ENCODE results near the gene PEX10.
"Not testable (repeated sequence)": the region's sequence is repeated elsewhere in the genome, so short reads cannot be mapped to it uniquely, and the experiment has no call there.

Gene PEX10

DNA sequence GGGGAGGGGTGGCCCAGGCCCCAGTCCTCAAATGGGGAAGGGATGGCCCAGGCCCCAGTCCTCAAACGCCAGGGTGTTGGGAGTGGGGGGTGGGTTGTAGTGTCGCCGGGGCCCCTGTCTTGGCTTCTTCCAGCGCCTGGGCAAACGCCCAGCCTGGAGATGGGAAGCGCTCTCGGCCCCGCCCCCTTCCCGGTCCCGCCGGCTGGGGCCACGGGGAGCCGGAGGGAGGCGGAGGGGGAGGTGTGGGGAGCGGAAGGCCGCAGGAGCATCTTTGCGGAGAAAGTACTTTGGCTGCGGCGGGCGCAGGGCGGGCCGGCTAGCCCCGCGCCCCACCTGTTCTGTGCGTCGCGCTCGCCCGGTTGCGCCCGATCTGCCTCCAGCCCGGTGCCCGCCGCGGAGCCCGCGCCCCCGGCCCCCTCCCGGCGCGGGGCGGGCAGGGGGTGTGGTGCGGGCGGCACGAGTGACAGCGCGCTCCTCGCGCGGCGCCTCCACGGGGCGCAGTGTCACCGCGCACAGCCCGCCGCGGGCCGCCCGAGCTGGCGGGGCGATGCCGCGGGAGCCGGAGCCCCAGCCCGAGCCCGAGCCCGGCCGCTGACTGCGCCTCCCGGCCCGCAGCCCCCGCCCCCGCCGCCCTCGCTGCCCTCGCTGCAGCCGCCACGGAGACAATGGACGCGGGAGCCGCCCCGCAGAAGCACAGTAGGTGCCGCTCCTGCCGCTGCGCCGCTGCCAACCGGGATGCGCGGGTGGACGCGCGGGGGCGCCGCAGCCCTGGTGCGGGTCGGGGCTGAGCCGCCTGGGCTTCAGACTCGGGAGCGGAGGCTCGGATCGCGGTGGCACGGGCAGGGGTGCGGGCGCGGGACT lies 31.1 kb upstream of the PEX10 start:
- Histone ChIP-seq H2AFZ (ENCODE audit: low read length, unreplicated experiment) (no peak overlapping the region), H3K27ac (ENCODE audit: low read depth, low read length) (no peak overlapping the region), H3K27me3 (ENCODE audit: insufficient read depth, low read length) (peaks cover 26% of the 10 kb centered on the region), H3K79me2 (ENCODE audit: control insufficient read depth, insufficient read depth, low read length, unreplicated experiment) (no peaks in the 10 kb centered on the region), H3K4me1 (ENCODE audit: control insufficient read depth, insufficient read depth, low read length, unreplicated experiment) (peaks cover 7% of the 10 kb centered on the region), H3K4me3 (ENCODE audit: low read depth, low read length) (peak overlapping the region; percentile 43; the same call in 1 of the 2 replicates), H3K36me3 (ENCODE audit: insufficient read depth, low read length) (no peaks in the 10 kb centered on the region)

DNA sequence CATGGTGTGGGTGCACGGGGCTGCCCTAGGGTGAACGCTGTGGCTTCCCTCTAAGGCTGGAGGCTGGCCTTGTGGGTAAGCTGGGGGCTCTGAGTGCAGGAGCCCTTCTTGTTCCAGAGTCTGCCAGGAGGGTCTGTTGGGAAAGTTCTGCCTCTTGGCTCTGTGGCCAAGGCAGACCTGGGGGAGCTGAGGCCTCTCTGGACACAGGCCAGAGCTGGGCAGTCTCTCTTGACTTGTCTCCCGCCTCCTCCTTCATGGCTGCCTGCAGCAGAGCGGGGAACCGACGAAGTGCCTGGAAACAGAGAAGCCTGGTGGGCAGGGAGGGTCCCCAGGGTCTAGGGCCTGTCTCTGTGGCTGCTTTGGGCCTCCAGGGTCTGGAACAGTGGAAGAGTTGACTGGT lies 30.3 kb upstream of the PEX10 start:
- H3K27me3 ChIP-seq (ENCODE audit: insufficient read depth, low read length), result peaks cover 26% of the 10 kb centered on the region
- H2AFZ ChIP-seq (ENCODE audit: low read length, unreplicated experiment), result no peak overlapping the region
- peaks cover 7% of the 10 kb centered on the region for H3K4me1 ChIP-seq (ENCODE audit: control insufficient read depth, insufficient read depth, low read length, unreplicated experiment)
- H3K4me3 ChIP-seq (ENCODE audit: low read depth, low read length), result no peak overlapping the region
- no peaks in the 10 kb centered on the region for H3K79me2 ChIP-seq (ENCODE audit: control insufficient read depth, insufficient read depth, low read length, unreplicated experiment)
- H3K27ac ChIP-seq (ENCODE audit: low read depth, low read length), result no peak overlapping the region
- no peaks in the 10 kb centered on the region for H3K36me3 ChIP-seq (ENCODE audit: insufficient read depth, low read length)

DNA sequence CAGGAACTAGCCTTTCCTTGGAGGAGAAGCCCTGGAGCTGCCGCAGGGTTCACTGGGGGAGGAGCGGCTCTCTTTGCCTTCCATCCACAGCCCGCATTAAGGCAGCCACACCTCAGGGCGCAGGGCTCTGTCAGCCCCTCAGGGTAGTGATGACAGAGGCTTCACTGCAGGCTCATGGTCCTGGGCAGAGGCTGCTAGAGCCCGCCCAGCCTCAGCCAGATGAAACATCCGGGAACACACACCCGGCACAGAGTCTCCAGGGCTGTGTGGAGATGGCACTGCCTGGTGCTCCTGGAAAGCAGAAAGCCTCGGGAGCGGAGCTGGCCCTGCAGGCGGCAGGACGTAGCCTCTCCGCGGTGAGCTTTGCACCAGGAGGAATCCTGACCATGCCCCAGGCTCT lies 29.4 kb upstream of the PEX10 start:
- Histone ChIP-seq H3K36me3 (ENCODE audit: insufficient read depth, low read length) (no peaks in the 10 kb centered on the region), H3K4me1 (ENCODE audit: control insufficient read depth, insufficient read depth, low read length, unreplicated experiment) (peaks cover under 1% of the 10 kb centered on the region), H3K4me3 (ENCODE audit: low read depth, low read length) (no peak overlapping the region), H2AFZ (ENCODE audit: low read length, unreplicated experiment) (no peak overlapping the region), H3K27me3 (ENCODE audit: insufficient read depth, low read length) (peaks cover 26% of the 10 kb centered on the region), H3K27ac (ENCODE audit: low read depth, low read length) (no peak overlapping the region), H3K79me2 (ENCODE audit: control insufficient read depth, insufficient read depth, low read length, unreplicated experiment) (no peaks in the 10 kb centered on the region)

DNA sequence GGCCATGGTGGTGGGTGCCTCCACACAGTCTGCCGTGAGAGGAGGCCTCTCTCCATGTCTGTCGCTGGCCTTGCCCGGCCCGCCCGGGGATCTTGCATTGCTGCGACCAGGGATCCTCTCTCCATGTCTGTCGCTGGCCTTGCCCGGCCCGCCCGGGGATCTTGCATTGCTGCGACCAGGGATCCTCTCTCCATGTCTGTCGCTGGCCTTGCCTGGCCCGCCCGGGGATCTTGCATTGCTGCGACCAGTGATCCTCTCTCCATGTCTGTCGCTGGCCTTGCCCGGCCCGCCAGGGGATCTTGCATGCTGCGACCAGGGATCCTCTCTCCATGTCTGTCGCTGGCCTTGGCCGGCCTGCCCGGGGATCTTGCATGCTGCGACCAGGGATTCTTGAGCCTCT lies 28.0 kb upstream of the PEX10 start:
- not testable (repeated sequence) for H3K79me2 ChIP-seq (ENCODE audit: control insufficient read depth, insufficient read depth, low read length, unreplicated experiment); H2AFZ ChIP-seq (ENCODE audit: low read length, unreplicated experiment); H3K27ac ChIP-seq (ENCODE audit: low read depth, low read length); H3K4me1 ChIP-seq (ENCODE audit: control insufficient read depth, insufficient read depth, low read length, unreplicated experiment); H3K36me3 ChIP-seq (ENCODE audit: insufficient read depth, low read length); H3K4me3 ChIP-seq (ENCODE audit: low read depth, low read length)
- peaks cover 29% of the 10 kb centered on the region for H3K27me3 ChIP-seq (ENCODE audit: insufficient read depth, low read length)

- no peak overlapping the region for H3K27ac ChIP-seq (ENCODE audit: low read depth, low read length)
- no peak overlapping the region for H3K4me3 ChIP-seq (ENCODE audit: low read depth, low read length)
- no peaks in the 10 kb centered on the region for H3K4me1 ChIP-seq (ENCODE audit: control insufficient read depth, insufficient read depth, low read length, unreplicated experiment)
- no peaks in the 10 kb centered on the region for H3K79me2 ChIP-seq (ENCODE audit: control insufficient read depth, insufficient read depth, low read length, unreplicated experiment)
- H3K36me3 ChIP-seq (ENCODE audit: insufficient read depth, low read length), result no peaks in the 10 kb centered on the region
- no peak overlapping the region for H2AFZ ChIP-seq (ENCODE audit: low read length, unreplicated experiment)
- H3K27me3 ChIP-seq (ENCODE audit: insufficient read depth, low read length), result peaks cover 34% of the 10 kb centered on the region
Observed at GRCh38 chr1:2439369-2439768, 27.0 kb upstream of the PEX10 start.

GRCh38 chr1:2438641-2439040 lies 26.3 kb upstream of the PEX10 start:
- Histone ChIP-seq H3K36me3 (ENCODE audit: insufficient read depth, low read length) (no peaks in the 10 kb centered on the region), H3K79me2 (ENCODE audit: control insufficient read depth, insufficient read depth, low read length, unreplicated experiment) (no peaks in the 10 kb centered on the region), H2AFZ (ENCODE audit: low read length, unreplicated experiment) (no peak overlapping the region), H3K4me3 (ENCODE audit: low read depth, low read length) (no peak overlapping the region), H3K4me1 (ENCODE audit: control insufficient read depth, insufficient read depth, low read length, unreplicated experiment) (no peaks in the 10 kb centered on the region), H3K27ac (ENCODE audit: low read depth, low read length) (no peak overlapping the region), H3K27me3 (ENCODE audit: insufficient read depth, low read length) (peaks cover 35% of the 10 kb centered on the region)

GRCh38 chr1:2438038-2438437 lies 25.7 kb upstream of the PEX10 start:
- Histone ChIP-seq H3K4me3 (ENCODE audit: low read depth, low read length) (no peak overlapping the region), H3K27me3 (ENCODE audit: insufficient read depth, low read length) (peaks cover 38% of the 10 kb centered on the region), H3K4me1 (ENCODE audit: control insufficient read depth, insufficient read depth, low read length, unreplicated experiment) (no peaks in the 10 kb centered on the region), H3K36me3 (ENCODE audit: insufficient read depth, low read length) (no peaks in the 10 kb centered on the region), H3K27ac (ENCODE audit: low read depth, low read length) (no peak overlapping the region), H2AFZ (ENCODE audit: low read length, unreplicated experiment) (no peak overlapping the region), H3K79me2 (ENCODE audit: control insufficient read depth, insufficient read depth, low read length, unreplicated experiment) (no peaks in the 10 kb centered on the region)

DNA sequence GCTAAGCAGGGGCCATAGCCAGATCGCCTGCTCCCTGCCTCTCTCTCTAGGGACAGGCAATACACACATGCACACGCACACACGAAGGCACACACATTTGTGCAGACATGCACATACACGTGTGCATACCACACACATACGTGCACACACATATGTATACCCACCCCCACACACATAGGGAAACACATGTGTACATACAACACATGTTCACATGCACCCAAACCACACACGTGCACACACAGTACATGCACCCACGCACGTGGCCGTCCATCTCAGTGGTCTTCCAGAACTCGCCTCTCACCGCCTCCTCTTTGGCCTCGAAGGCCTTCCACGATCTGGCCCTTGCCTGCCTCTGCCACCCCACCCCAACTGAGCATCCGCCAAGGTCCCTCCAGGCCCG lies 25.3 kb upstream of the PEX10 start:
- Histone ChIP-seq H3K27ac (ENCODE audit: low read depth, low read length) (no peak overlapping the region), H3K79me2 (ENCODE audit: control insufficient read depth, insufficient read depth, low read length, unreplicated experiment) (no peaks in the 10 kb centered on the region), H3K27me3 (ENCODE audit: insufficient read depth, low read length) (peaks cover 38% of the 10 kb centered on the region), H3K4me1 (ENCODE audit: control insufficient read depth, insufficient read depth, low read length, unreplicated experiment) (no peaks in the 10 kb centered on the region), H3K4me3 (ENCODE audit: low read depth, low read length) (no peak overlapping the region), H2AFZ (ENCODE audit: low read length, unreplicated experiment) (no peak overlapping the region), H3K36me3 (ENCODE audit: insufficient read depth, low read length) (no peaks in the 10 kb centered on the region)

DNA sequence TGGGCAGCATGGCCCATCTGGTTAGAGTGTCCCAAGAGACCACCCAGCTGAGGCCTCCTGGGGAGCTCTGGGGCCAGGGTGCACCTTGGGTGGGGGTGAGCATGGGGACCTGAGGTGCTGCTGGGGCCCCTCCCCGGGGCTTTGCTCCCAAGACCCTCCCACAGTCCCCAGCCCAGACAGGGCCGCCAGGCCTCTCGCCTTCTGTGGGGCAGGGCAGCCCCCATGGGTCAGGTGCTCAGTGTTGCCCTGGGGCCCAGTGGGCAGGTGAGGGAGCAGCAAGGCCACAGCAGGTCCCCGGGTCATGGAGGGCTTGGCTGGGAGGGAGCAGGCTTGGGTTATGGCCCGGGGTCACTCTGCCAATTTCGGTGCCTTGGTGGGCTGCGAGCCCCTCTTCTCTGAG lies 24.5 kb upstream of the PEX10 start:
- H3K79me2 ChIP-seq (ENCODE audit: control insufficient read depth, insufficient read depth, low read length, unreplicated experiment), result no peaks in the 10 kb centered on the region
- peaks cover 41% of the 10 kb centered on the region for H3K27me3 ChIP-seq (ENCODE audit: insufficient read depth, low read length)
- no peak overlapping the region for H3K27ac ChIP-seq (ENCODE audit: low read depth, low read length)

DNA sequence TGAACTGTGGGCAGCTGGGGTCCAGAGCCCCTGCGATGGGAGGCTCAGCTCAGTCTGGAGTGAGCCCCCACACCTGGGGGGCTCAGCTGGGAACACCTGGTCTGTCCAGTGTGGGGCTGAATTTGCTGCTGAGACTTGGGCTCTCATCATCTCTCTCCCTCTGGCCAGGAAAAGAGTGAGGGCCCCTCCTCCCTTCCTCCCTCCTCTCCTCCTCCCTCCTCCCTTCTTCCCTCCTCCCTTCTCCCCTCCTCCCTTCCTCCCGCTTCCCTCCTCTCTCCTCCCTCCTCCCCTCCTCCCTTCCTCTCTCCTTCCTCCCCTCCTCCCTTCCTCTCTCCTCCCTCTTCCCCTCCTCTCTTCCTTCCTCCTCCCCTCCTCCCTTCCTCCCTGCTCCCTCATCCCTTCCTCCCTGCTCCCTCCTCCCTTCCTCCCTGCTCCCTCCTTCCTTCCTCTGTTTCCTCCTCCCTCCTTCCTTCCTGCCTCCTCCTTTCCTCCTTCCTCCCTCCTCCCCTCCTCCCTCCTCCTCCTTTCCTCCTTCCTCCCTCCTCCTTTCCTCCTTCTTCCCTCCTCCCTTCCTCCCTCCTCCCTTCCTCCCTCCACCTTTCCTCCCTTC lies 23.5 kb upstream of the PEX10 start:
- no peaks in the 10 kb centered on the region for H3K79me2 ChIP-seq (ENCODE audit: control insufficient read depth, insufficient read depth, low read length, unreplicated experiment)
- no peak overlapping the region for H3K27ac ChIP-seq (ENCODE audit: low read depth, low read length)
- no peaks in the 10 kb centered on the region for H3K36me3 ChIP-seq (ENCODE audit: insufficient read depth, low read length)
- no peak overlapping the region for H3K4me3 ChIP-seq (ENCODE audit: low read depth, low read length)
- no peaks in the 10 kb centered on the region for H3K4me1 ChIP-seq (ENCODE audit: control insufficient read depth, insufficient read depth, low read length, unreplicated experiment)
- no peak overlapping the region for H2AFZ ChIP-seq (ENCODE audit: low read length, unreplicated experiment)
- H3K27me3 ChIP-seq (ENCODE audit: insufficient read depth, low read length), result peaks cover 42% of the 10 kb centered on the region

More for the DNA sequence above, 24.5 kb upstream of the PEX10 start:
- Histone ChIP-seq H3K4me1 (ENCODE audit: control insufficient read depth, insufficient read depth, low read length, unreplicated experiment) (no peaks in the 10 kb centered on the region), H3K36me3 (ENCODE audit: insufficient read depth, low read length) (no peaks in the 10 kb centered on the region), H2AFZ (ENCODE audit: low read length, unreplicated experiment) (no peak overlapping the region), H3K4me3 (ENCODE audit: low read depth, low read length) (no peak overlapping the region)

- H3K4me1 ChIP-seq (ENCODE audit: control insufficient read depth, insufficient read depth, low read length, unreplicated experiment), result no peaks in the 10 kb centered on the region
- no peak overlapping the region for H3K27ac ChIP-seq (ENCODE audit: low read depth, low read length)
- H3K36me3 ChIP-seq (ENCODE audit: insufficient read depth, low read length), result no peaks in the 10 kb centered on the region
- H3K4me3 ChIP-seq (ENCODE audit: low read depth, low read length), result no peak overlapping the region
- no peak overlapping the region for H2AFZ ChIP-seq (ENCODE audit: low read length, unreplicated experiment)
- H3K79me2 ChIP-seq (ENCODE audit: control insufficient read depth, insufficient read depth, low read length, unreplicated experiment), result no peaks in the 10 kb centered on the region
- peaks cover 42% of the 10 kb centered on the region for H3K27me3 ChIP-seq (ENCODE audit: insufficient read depth, low read length)
Observed at GRCh38 chr1:2435091-2435490, 22.7 kb upstream of the PEX10 start.

Measured in ACC112 (cell line).